ENCODE measurements around the gene PCNT. TPM values are rescaled to one million over a fixed set of nuclear protein-coding genes. Genes with fewer than 3 reads are reported as not detected.
A peak's percentile ranks its signal among the peaks of the same experiment; 100 is the strongest.

Gene PCNT
- total RNA-seq, 3 donors from 2014 or later (not counting 1 experiment from before 2014, with no cell fraction given) = 83.6 to 94.9 (median 84.0) TPM

- 44% methylated on average over 16 of the region's 17 CpGs for WGBS (ENCODE audit: insufficient coverage)
- intact Hi-C loops (cut with micrococcal nuclease) = loop anchor here (1.0 to 2.0 kb wide), 3 partner anchors 13 to 59 kb away; partner anchors contain the start of gene DIP2A
- H3K27ac ChIP-seq (ENCODE audit: low read length) = peak overlapping the region; percentile 92
- peak overlapping the region; percentile 95 to 98 for H3K27ac Mint-ChIP-seq
- H3K4me3 Mint-ChIP-seq = peak overlapping the region; percentile 83
- no peaks in the 10 kb centered on the region for H3K27me3 Mint-ChIP-seq (ENCODE audit: low read depth in 2 of 2)
- H3K4me1 Mint-ChIP-seq = peaks cover 20 to 32% of the 10 kb centered on the region in 2 donors
- no peak for TF ChIP-seq CTCF (IDR thresholded peaks at IDR 0.05)
- DNase-seq = peak; percentile 56 to 70
- H3K9me3 Mint-ChIP-seq = no peaks in the 10 kb centered on the region
- peaks cover 8% of the 10 kb centered on the region for H3K36me3 Mint-ChIP-seq
- no peaks in the 10 kb centered on the region for H3K27me3 ChIP-seq (ENCODE audit: control insufficient read depth, insufficient read depth, low read length)
- H3K36me3 ChIP-seq (ENCODE audit: control insufficient read depth, insufficient read depth, low read length) = peaks cover 33% of the 10 kb centered on the region
- peak; percentile 47 to 58 (median 49) for ATAC-seq
- no peaks in the 10 kb centered on the region for H3K9me3 ChIP-seq (ENCODE audit: control insufficient read depth, insufficient read depth, low read length)
- peaks cover 44% of the 10 kb centered on the region for H3K4me1 ChIP-seq (ENCODE audit: control insufficient read depth, insufficient read depth, low read length)
- no peak overlapping the region for H3K4me3 ChIP-seq (ENCODE audit: low read length)
Observed at GRCh38 chr21:46424039-46424591, 100.2 kb downstream of the PCNT start.

GRCh38 chr21:46424621-46425020 is 100.7 kb downstream of the PCNT start:
- WGBS (ENCODE audit: insufficient coverage) = 27% methylated on average over 4 of the region's 14 CpGs
- Mint-ChIP-seq H3K27me3 (ENCODE audit: low read depth in 2 of 2) (no peaks in the 10 kb centered on the region), H3K4me1 (peaks cover 20 to 32% of the 10 kb centered on the region in 2 donors), H3K36me3 (peaks cover 8% of the 10 kb centered on the region), H3K9me3 (no peaks in the 10 kb centered on the region), H3K4me3 (peak overlapping the region; percentile 83), H3K27ac (peak overlapping the region; percentile 95 to 98)
- H3K4me3 ChIP-seq (ENCODE audit: low read length) = no peak overlapping the region
- H3K27ac ChIP-seq (ENCODE audit: low read length) = peak overlapping the region; percentile 100
- TF ChIP-seq CTCF (IDR thresholded peaks at IDR 0.05) = no peak
- ATAC-seq = peak; percentile 46 to 76 (median 62)
- intact Hi-C loops (cut with micrococcal nuclease) = loop anchor here (1.0 to 5.0 kb wide), 4 partner anchors 14 to 102 kb away; partner anchors contain the start of genes C21orf58, DIP2A and PCNT
- H3K27me3 ChIP-seq (ENCODE audit: control insufficient read depth, insufficient read depth, low read length) = no peaks in the 10 kb centered on the region
- peaks cover 30% of the 10 kb centered on the region for H3K36me3 ChIP-seq (ENCODE audit: control insufficient read depth, insufficient read depth, low read length)
- peaks cover 44% of the 10 kb centered on the region for H3K4me1 ChIP-seq (ENCODE audit: control insufficient read depth, insufficient read depth, low read length)
- H3K9me3 ChIP-seq (ENCODE audit: control insufficient read depth, insufficient read depth, low read length) = no peaks in the 10 kb centered on the region
- peak; percentile 58 to 79 for DNase-seq

- Histone ChIP-seq H3K4me1 (ENCODE audit: control insufficient read depth, insufficient read depth, low read length) (peaks cover 44% of the 10 kb centered on the region), H3K4me3 (ENCODE audit: low read length) (peak overlapping the region; percentile 36), H3K36me3 (ENCODE audit: control insufficient read depth, insufficient read depth, low read length) (peaks cover 31% of the 10 kb centered on the region), H3K27ac (ENCODE audit: low read length) (peak overlapping the region; percentile 100), H3K9me3 (ENCODE audit: control insufficient read depth, insufficient read depth, low read length) (no peaks in the 10 kb centered on the region), H3K27me3 (ENCODE audit: control insufficient read depth, insufficient read depth, low read length) (no peaks in the 10 kb centered on the region)
- H3K9me3 Mint-ChIP-seq = no peaks in the 10 kb centered on the region
- peaks cover 20 to 32% of the 10 kb centered on the region in 2 donors for H3K4me1 Mint-ChIP-seq
- H3K36me3 Mint-ChIP-seq = peaks cover 5% of the 10 kb centered on the region
- peak overlapping the region; percentile 95 to 98 for H3K27ac Mint-ChIP-seq
- H3K4me3 Mint-ChIP-seq = peak overlapping the region; percentile 83
- intact Hi-C loops (cut with micrococcal nuclease) = loop anchor here (2.0 to 5.0 kb wide), 3 partner anchors 14 to 103 kb away; partner anchors contain the start of genes C21orf58 and PCNT
- 55% methylated on average over 19 of the region's 19 CpGs for WGBS (ENCODE audit: insufficient coverage)
- ATAC-seq (peak; percentile 41 to 50 (median 47)), DNase-seq (peak in 1 of 2 donors; percentile 47)
- H3K27me3 Mint-ChIP-seq (ENCODE audit: low read depth in 2 of 2) = no peaks in the 10 kb centered on the region
- no peak for TF ChIP-seq CTCF (IDR thresholded peaks at IDR 0.05)
Observed at GRCh38 chr21:46425041-46425440, 101.1 kb downstream of the PCNT start.

All from natural killer cell (primary cell).